Natural killer cell (primary cell): Measurements from ENCODE around the gene MED16. TPM values are rescaled to one million over a fixed set of nuclear protein-coding genes. Genes with fewer than 3 reads are reported as not detected.
A peak's percentile ranks its signal among the peaks of the same experiment; 100 is the strongest.
"Not testable (repeated sequence)": the region's sequence is repeated elsewhere in the genome, so short reads cannot be mapped to it uniquely, and the experiment has no call there.

Experiments used
- ATAC-seq, 3 donors: fragments of 150-1000 bp in 2 of 3; fragments of 200-7000 bp in 1 of 3; cut with Tn5 transposase; 1 replicate in 1 of 3; 2 replicates in 2 of 3; pipeline ENCODE4 v1.10.0; 2021; ENCODE audit warnings: mild to moderate bottlenecking in 2 of 3, moderate library complexity in 2 of 3
- DNase-seq, 2 donors: peaks; one replicate each; pipeline versions ENCODE4 v3.0.0 to v3.0.0-alpha.2; 2013 to 2021; ENCODE audit warnings: mixed read lengths in 1 of 2
- H3K27ac ChIP-seq: one replicate; pipeline ENCODE4 v1.5.1; 2013; ENCODE audit warnings: mild to moderate bottlenecking, low read length
- H3K27me3 ChIP-seq: one replicate; pipeline ENCODE4 v1.6.1; 2013; ENCODE audit warnings: low read length; ENCODE audit not compliant: control insufficient read depth, insufficient read depth
- H3K36me3 ChIP-seq: one replicate; pipeline ENCODE4 v1.6.1; 2013; ENCODE audit warnings: low read length; ENCODE audit not compliant: control insufficient read depth, insufficient read depth
- H3K4me1 ChIP-seq: one replicate; pipeline ENCODE4 v1.6.1; 2013; ENCODE audit warnings: low read length; ENCODE audit not compliant: control insufficient read depth, insufficient read depth
- H3K4me3 ChIP-seq: one replicate; pipeline ENCODE4 v1.5.1; 2013; ENCODE audit warnings: low read length
- H3K9me3 ChIP-seq: one replicate; pipeline ENCODE4 v1.6.1; 2013; ENCODE audit warnings: low read length; ENCODE audit not compliant: control insufficient read depth, insufficient read depth
- H3K27ac Mint-ChIP-seq, 2 donors: one replicate each; pipeline ENCODE4 v1.8.0; 2022; ENCODE audit warnings: mild to moderate bottlenecking in 2 of 2, mixed read lengths in 2 of 2, moderate library complexity in 1 of 2
- H3K27me3 Mint-ChIP-seq, 2 donors: one replicate each; pipeline ENCODE4 v1.8.0; 2022; ENCODE audit warnings: low read depth in 2 of 2, mixed read lengths in 2 of 2
- H3K36me3 Mint-ChIP-seq: one replicate; pipeline ENCODE4 v1.8.0; 2022; ENCODE audit warnings: mixed read lengths
- H3K4me1 Mint-ChIP-seq, 2 donors: one replicate each; pipeline ENCODE4 v1.8.0; 2022; ENCODE audit warnings: mixed read lengths in 2 of 2
- H3K4me3 Mint-ChIP-seq: one replicate; pipeline ENCODE4 v1.8.0; 2022; ENCODE audit warnings: mild to moderate bottlenecking, moderate library complexity, mixed read lengths
- H3K9me3 Mint-ChIP-seq, 2 donors: one replicate each; pipeline ENCODE4 v1.8.0; 2022; ENCODE audit warnings: mixed read lengths in 2 of 2
- WGBS: methylation state at CpG from one replicate; pipeline ENCODE4 v1.1.7; 2013; ENCODE audit warnings: missing lambda C conversion rate; ENCODE audit not compliant: insufficient coverage; 5-methylcytosine and 5-hydroxymethylcytosine counted together
- intact Hi-C: fragments of 100-400 bp; cut with micrococcal nuclease; formaldehyde crosslinking; loops from one replicate; pipeline ENCODE4 v1.14.2; 2022
- total RNA-seq, 4 donors: library from RNA; stranded (reverse); fragments of 120-200 nt in 1 of 4; gene quantifications; one replicate each; pipeline versions ENCODE4 v1.2.3 to v1.2.4, GENCODE V29; 2013 to 2022
- TF ChIP-seq, protein P1 (sequence below): fragments of 200-600 bp; IDR thresholded peaks from one replicate; pipeline ENCODE4 v1.8.0; 2022; ENCODE audit warnings: antibody characterized with exemption

MED16 gene
- total RNA-seq, 3 donors from 2014 or later (not counting 1 experiment from before 2014, with no cell fraction given): 44.2 to 50.1 (median 44.7) TPM

DNA sequence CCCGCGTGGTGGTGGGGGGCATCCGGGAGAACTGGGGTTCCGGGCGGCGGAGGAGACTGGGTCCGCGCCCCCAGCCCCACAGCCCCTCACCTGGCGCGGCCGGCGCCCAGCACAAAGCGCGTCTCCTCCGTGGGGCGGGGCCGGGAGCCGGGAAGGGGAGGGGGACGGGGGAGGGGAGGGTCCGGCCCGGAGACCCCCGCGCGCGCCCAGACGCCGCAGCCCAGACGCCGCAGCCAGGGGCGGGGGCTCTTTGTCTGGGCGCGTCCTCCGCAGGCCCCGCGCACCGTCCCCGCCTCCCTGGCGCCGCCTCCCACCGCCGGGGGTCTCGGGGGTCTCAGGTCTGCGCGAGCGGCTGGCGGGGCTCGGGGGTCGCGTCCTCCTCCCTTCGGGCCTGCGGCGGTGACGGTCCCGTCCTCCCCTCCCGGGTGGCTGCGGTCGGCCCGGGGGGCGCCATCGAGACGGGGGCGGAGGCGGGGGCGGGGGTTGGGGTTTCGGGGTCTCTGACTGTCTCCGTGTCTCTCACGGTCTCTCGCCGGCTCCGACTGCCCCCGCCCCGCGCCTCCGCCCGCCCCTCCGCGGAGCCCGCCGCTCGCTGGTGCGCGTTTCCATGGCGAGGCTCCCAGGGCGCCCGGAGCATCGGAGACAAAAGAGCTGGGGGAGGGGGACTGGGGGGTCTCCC is 71.0 kb downstream of the MED16 start, which contains the start of gene PLPPR3:
Gene PLPPR3 (minus strand): TSS at position 131 of the 679 bp plus-strand sequence. CDS start 396 bp downstream, outside the sequence.
- H3K27me3 Mint-ChIP-seq: peaks cover 6 to 10% of the 10 kb centered on the region in 2 donors
- ATAC-seq: no peak
- no peaks in the 10 kb centered on the region for H3K36me3 Mint-ChIP-seq
- WGBS: under 1% methylated on average over 68 of the region's 86 CpGs
- H3K9me3 Mint-ChIP-seq: no peaks in the 10 kb centered on the region
- no peaks in the 10 kb centered on the region for H3K9me3 ChIP-seq
- no peak for DNase-seq
- H3K36me3 ChIP-seq: no peaks in the 10 kb centered on the region
- TF ChIP-seq, protein P1, sequence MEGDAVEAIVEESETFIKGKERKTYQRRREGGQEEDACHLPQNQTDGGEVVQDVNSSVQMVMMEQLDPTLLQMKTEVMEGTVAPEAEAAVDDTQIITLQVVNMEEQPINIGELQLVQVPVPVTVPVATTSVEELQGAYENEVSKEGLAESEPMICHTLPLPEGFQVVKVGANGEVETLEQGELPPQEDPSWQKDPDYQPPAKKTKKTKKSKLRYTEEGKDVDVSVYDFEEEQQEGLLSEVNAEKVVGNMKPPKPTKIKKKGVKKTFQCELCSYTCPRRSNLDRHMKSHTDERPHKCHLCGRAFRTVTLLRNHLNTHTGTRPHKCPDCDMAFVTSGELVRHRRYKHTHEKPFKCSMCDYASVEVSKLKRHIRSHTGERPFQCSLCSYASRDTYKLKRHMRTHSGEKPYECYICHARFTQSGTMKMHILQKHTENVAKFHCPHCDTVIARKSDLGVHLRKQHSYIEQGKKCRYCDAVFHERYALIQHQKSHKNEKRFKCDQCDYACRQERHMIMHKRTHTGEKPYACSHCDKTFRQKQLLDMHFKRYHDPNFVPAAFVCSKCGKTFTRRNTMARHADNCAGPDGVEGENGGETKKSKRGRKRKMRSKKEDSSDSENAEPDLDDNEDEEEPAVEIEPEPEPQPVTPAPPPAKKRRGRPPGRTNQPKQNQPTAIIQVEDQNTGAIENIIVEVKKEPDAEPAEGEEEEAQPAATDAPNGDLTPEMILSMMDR: no peak
- no peak within 1 kb of the TSS for H3K27ac Mint-ChIP-seq
- intact Hi-C loops: no loop called here
- H3K4me3 ChIP-seq: no peak within 1 kb of the TSS
- peaks cover 11% of the 10 kb centered on the region for H3K27me3 ChIP-seq
- no peak within 1 kb of the TSS for H3K27ac ChIP-seq
- H3K4me3 Mint-ChIP-seq: peak within 1 kb of the TSS; percentile 28
- peaks cover 0 to 2% of the 10 kb centered on the region in 2 donors for H3K4me1 Mint-ChIP-seq
- H3K4me1 ChIP-seq: no peaks in the 10 kb centered on the region

DNA sequence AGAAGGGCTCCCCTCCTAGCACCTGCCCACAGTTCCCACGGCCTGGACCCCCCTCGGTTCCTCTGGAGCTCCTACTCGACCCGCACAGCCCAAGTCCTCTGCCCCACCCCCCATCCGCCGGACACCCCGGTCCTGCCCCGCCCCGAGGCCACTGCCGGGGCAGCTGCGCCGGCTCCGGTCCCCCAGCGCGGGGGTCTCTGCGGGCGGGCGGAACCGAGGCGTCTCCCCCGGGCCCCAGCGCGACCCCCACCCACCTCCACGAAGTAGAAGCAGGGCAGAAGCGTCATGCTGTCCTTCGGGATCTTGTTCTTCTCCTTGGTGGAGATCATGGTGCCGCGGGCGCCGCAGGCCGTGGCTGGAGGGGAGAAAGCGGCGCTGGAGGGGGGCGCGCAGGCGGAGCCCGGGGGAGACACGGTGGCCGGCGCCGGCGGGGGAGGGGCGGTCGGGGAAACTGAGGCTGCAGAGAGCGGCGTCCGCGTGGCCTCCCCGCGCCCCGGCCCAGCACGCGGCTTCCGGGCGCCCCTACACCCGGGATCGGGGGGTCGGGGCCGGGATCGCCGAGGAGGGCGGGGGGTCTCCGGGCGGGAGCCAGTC is 71.7 kb downstream of the MED16 start:
- 2% methylated on average over 64 of the region's 64 CpGs for WGBS
- ATAC-seq (no peak), DNase-seq (no peak)
- H3K36me3 ChIP-seq: no peaks in the 10 kb centered on the region
- peaks cover 11% of the 10 kb centered on the region for H3K27me3 ChIP-seq
- TF ChIP-seq, protein P1: no peak
- H3K27me3 Mint-ChIP-seq: peaks cover 6 to 10% of the 10 kb centered on the region in 2 donors
- no peak overlapping the region for H3K27ac Mint-ChIP-seq
- peaks cover 0 to 4% of the 10 kb centered on the region in 2 donors for H3K9me3 Mint-ChIP-seq
- no peaks in the 10 kb centered on the region for H3K36me3 Mint-ChIP-seq
- no peak overlapping the region for H3K27ac ChIP-seq
- H3K9me3 ChIP-seq: no peaks in the 10 kb centered on the region
- peaks cover 0 to 8% of the 10 kb centered on the region in 2 donors for H3K4me1 Mint-ChIP-seq
- H3K4me1 ChIP-seq: no peaks in the 10 kb centered on the region
- H3K4me3 ChIP-seq: no peak overlapping the region
- intact Hi-C loops: no loop called here
- H3K4me3 Mint-ChIP-seq: peak overlapping the region; percentile 28

DNA sequence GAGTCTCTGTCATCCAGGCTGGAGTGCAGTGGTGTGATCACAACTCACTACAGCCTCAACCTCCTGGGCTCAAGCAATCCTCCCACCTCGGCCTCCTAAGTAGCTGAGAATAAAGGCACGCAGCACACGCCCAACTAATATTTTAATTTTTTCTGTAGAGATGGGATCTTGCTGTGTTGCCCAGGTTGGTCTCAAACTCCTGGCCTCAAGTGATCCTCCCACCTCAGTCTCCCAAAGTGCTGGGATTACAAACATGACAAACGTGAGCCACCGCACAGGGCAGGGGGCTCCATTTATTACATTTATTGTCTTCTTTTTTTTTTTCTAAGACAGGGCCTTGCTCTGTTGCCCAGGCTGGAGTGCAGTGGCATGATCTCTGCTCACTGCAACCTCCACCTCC is 72.8 kb downstream of the MED16 start:
- ATAC-seq, H3K27ac Mint-ChIP-seq, H3K4me3 Mint-ChIP-seq, H3K9me3 ChIP-seq, H3K4me3 ChIP-seq, H3K36me3 Mint-ChIP-seq, DNase-seq, H3K4me1 ChIP-seq, H3K9me3 Mint-ChIP-seq, intact Hi-C loops, H3K27ac ChIP-seq, H3K36me3 ChIP-seq: not testable (repeated sequence)
- peaks cover 0 to 14% of the 10 kb centered on the region in 2 donors for H3K4me1 Mint-ChIP-seq
- 90% methylated on average over 3 of the region's 5 CpGs for WGBS
- peaks cover 11% of the 10 kb centered on the region for H3K27me3 ChIP-seq
- H3K27me3 Mint-ChIP-seq: peaks cover 6 to 10% of the 10 kb centered on the region in 2 donors

Other genes with a start within 250 kb of the MED16 start
- 100 to 1,000 TPM; 119 to 149 (median 146) TPM for gene RNF126, start 230.0 kb downstream of the MED16 start, total RNA-seq
- 1 to 10 TPM; 1.5 to 1.9 (median 1.5) TPM for gene FSTL3, start 216.8 kb downstream of the MED16 start, total RNA-seq
- 10 to 100 TPM in 1 of 3 donors, 1 to 10 TPM in 2; 1.5 to 11.7 (median 4.5) TPM for gene PRSS57, start 197.7 kb downstream of the MED16 start, total RNA-seq
- gene PALM, start 184.3 kb downstream of the MED16 start, total RNA-seq: 1 to 10 TPM in 1 of 3 donors, under 1 TPM in 1, not detected in 1; 0.59 to 1.0 TPM
- not detected for gene MISP, start 142.1 kb downstream of the MED16 start, total RNA-seq
- 100 to 1,000 TPM; 302 to 350 (median 345) TPM for gene PTBP1, start 95.7 kb downstream of the MED16 start, total RNA-seq
- gene PLPPR3, start 71.2 kb downstream of the MED16 start, total RNA-seq: not detected
- gene AZU1, start 65.3 kb downstream of the MED16 start, total RNA-seq: 1 to 10 TPM in 2 of 3 donors, under 1 TPM in 1; 0.87 to 2.5 (median 1.8) TPM
- under 1 TPM in 2 of 3 donors, not detected in 1; 0.36 to 0.73 TPM for gene PRTN3, start 52.2 kb downstream of the MED16 start, total RNA-seq
- 1 to 10 TPM in 2 of 3 donors, not detected in 1; 1.7 to 1.8 TPM for gene ELANE, start 40.9 kb downstream of the MED16 start, total RNA-seq
- gene CFD, start 33.5 kb downstream of the MED16 start, total RNA-seq: 10 to 100 TPM in 2 of 3 donors, 1 to 10 TPM in 1; 2.9 to 47.5 (median 10.4) TPM
- not detected for gene RNU6-9, start 297 bp upstream of the MED16 start, total RNA-seq
- gene R3HDM4, start 20.0 kb upstream of the MED16 start, total RNA-seq: 100 to 1,000 TPM in 1 of 3 donors, 10 to 100 TPM in 2; 88.7 to 106 (median 97.8) TPM
- gene KISS1R, start 24.1 kb upstream of the MED16 start, total RNA-seq: under 1 TPM in 1 of 3 donors, not detected in 2; 0.31 TPM
- 10 to 100 TPM; 15.9 to 24.6 (median 24.2) TPM for gene ARID3A, start 32.8 kb upstream of the MED16 start, total RNA-seq
- 10 to 100 TPM; 17.5 to 25.4 (median 22.7) TPM for gene WDR18, start 91.2 kb upstream of the MED16 start, total RNA-seq
- under 1 TPM in 2 of 3 donors, not detected in 1; 0.09 to 0.15 TPM for gene GRIN3B, start 107.2 kb upstream of the MED16 start, total RNA-seq
- gene TMEM259, start 127.9 kb upstream of the MED16 start, total RNA-seq: 100 to 1,000 TPM; 310 to 354 (median 317) TPM
- not detected for gene RNU6-2, start 128.3 kb upstream of the MED16 start, total RNA-seq
- 100 to 1,000 TPM; 163 to 276 (median 179) TPM for gene CNN2, start 133.4 kb upstream of the MED16 start, total RNA-seq
- gene ABCA7, start 146.9 kb upstream of the MED16 start, total RNA-seq: 100 to 1,000 TPM in 2 of 3 donors, 10 to 100 TPM in 1; 73.3 to 149 (median 121) TPM
- gene ARHGAP45, start 174.0 kb upstream of the MED16 start, total RNA-seq: 100 to 1,000 TPM; 535 to 601 (median 560) TPM
- 100 to 1,000 TPM in 1 of 3 donors, 10 to 100 TPM in 2; 77.3 to 105 (median 91.6) TPM for gene POLR2E, start 202.2 kb upstream of the MED16 start, total RNA-seq
- 100 to 1,000 TPM; 108 to 126 (median 121) TPM for gene GPX4, start 210.8 kb upstream of the MED16 start, total RNA-seq